ENCODE results near the gene GPER1. TPM values are rescaled to one million over a fixed set of nuclear protein-coding genes. Genes with fewer than 3 reads are reported as not detected.

Gene GPER1
- total RNA-seq, 1 donor from 2014 or later = 26.0 TPM

DNA sequence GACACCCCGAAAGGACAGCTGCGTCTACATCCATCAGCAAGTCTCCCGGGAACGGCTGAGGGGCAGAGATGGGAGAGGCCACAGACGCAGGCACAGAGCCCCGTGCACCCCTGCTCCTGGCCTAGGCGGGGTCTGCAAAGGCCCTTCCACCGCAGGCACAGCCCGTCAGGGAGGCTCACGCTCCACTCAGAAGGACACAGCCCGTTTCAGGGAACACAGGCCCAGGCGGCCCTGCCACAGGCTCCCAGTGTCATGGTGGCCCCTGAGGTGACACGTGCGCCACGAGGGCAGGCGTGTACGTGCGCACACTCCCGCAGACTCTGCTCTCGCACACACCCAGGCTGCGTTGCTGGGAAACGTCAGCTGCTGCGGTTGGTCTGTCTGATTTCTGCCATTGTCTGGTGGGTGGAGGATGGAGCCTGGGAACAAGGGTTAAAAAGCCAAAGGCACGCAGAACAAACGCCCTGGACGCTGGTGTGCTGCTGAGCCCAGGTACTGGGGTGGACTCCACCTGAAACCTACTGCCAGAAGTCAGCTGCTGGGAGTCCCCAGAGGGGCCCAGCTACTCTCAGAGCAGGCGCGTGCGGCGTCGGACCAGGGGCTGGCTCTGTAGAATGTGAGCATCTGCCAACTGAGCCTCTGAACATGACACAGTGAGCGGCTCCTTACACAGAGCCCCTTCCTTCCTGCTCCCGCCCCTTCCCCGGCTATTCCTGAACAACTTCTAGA is 13.1 kb downstream of the GPER1 start:
- Histone ChIP-seq H3K27ac (no peak overlapping the region), H3K4me1 (peaks cover 8% of the 10 kb centered on the region), H3K27me3 (ENCODE audit: low read depth) (no peaks in the 10 kb centered on the region), H3K36me3 (no peaks in the 10 kb centered on the region), H3K4me3 (no peak overlapping the region), H3K9me3 (no peaks in the 10 kb centered on the region)
- DNase-seq = no peak
- ATAC-seq = no peak
- intact Hi-C loops (cut with DNase I) = no loop called here
- TF ChIP-seq, protein P1, sequence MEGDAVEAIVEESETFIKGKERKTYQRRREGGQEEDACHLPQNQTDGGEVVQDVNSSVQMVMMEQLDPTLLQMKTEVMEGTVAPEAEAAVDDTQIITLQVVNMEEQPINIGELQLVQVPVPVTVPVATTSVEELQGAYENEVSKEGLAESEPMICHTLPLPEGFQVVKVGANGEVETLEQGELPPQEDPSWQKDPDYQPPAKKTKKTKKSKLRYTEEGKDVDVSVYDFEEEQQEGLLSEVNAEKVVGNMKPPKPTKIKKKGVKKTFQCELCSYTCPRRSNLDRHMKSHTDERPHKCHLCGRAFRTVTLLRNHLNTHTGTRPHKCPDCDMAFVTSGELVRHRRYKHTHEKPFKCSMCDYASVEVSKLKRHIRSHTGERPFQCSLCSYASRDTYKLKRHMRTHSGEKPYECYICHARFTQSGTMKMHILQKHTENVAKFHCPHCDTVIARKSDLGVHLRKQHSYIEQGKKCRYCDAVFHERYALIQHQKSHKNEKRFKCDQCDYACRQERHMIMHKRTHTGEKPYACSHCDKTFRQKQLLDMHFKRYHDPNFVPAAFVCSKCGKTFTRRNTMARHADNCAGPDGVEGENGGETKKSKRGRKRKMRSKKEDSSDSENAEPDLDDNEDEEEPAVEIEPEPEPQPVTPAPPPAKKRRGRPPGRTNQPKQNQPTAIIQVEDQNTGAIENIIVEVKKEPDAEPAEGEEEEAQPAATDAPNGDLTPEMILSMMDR (IDR thresholded peaks at IDR 0.05) = no peak

DNA sequence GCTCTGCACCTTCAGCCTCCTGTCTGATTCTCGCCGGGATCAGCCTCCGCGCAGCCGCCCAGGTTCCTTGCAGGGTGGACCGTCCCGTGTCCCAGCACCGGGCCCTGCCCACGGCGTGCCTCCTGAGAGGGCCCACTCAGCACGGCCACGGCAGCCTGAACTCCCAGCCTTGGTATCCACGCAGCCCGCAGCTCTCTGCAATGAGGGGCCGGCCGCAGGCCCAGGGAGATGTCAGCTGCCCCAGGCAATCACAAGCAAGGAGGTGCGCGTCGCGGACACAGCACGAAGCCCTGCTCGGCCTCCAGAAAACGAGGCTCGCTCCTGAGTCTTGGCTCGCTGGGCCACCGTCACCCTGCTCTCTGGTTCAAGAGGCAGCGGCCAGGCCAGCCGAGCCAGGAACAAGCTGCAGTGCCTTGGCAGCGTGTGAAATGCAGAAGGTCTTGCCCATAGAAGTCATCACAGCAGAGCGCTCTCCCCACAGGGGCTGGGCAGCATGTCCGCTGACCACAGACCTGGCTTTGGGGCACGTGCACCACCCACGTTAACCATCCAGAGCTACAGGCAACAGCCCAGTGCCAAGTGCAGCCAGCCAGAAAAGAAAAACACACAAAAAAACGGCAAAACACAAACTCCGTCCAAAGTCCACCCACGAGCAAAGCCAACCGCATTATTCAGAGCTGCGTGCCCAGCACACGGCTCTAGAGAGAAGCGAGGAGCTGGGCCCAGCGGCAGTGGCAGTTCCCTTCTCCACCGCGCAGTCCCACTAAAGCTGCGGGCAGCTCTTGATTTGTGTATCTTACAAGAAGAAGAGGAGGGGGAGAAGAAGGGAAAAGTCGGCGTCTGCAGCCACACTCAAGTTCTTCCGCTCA is 13.9 kb downstream of the GPER1 start:
- intact Hi-C loops (cut with DNase I) = no loop called here
- no peak overlapping the region for H3K27ac ChIP-seq
- H3K27me3 ChIP-seq (ENCODE audit: low read depth) = no peaks in the 10 kb centered on the region
- H3K9me3 ChIP-seq = no peaks in the 10 kb centered on the region
- ATAC-seq (no peak), DNase-seq (no peak)
- no peak overlapping the region for H3K4me3 ChIP-seq
- peaks cover under 1% of the 10 kb centered on the region for H3K4me1 ChIP-seq
- H3K36me3 ChIP-seq = no peaks in the 10 kb centered on the region
- TF ChIP-seq, protein P1 (IDR thresholded peaks at IDR 0.05) = no peak

DNA sequence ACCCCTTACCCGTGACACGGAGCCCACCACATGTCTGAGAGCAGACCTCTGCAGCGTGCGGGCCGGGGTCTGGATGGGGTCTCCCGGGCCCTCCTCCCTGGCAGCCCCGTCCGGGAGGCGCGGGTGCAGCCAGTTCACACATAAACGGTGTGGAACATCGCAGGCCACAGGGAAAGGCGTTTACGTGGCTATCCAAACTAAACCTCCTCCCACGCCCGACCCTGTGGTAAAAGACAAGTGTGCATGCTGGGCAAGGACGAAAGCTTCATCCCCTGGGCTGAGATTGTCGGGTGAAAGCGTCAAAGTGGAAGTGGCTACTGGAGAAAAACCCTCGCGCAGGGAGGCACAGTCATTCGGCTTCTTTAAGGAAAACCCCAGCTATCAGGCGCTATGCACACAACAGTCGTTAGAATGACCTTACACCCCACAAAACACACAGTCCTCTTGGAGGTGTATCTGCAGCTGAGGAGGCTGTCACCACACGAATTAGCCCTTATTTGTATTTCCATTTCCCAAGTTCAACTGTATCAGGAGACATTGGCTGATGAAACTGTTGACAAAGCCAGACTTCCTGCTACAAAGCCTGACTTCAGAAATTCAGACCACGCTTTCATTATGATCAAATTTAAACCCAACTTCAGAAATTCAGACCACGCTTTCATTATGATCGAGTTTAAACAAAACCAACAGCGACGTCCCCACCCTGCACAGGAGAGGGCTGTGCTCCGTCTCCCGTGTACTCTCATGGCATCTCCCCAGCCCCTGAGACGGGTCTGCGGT is 15.3 kb downstream of the GPER1 start:
- intact Hi-C loops (cut with DNase I) = no loop called here
- Histone ChIP-seq H3K27ac (no peak overlapping the region), H3K9me3 (no peaks in the 10 kb centered on the region), H3K36me3 (no peaks in the 10 kb centered on the region), H3K4me1 (no peaks in the 10 kb centered on the region), H3K4me3 (no peak overlapping the region), H3K27me3 (ENCODE audit: low read depth) (no peaks in the 10 kb centered on the region)
- no peak for DNase-seq
- TF ChIP-seq, protein P1 (IDR thresholded peaks at IDR 0.05) = no peak
- ATAC-seq = no peak

DNA sequence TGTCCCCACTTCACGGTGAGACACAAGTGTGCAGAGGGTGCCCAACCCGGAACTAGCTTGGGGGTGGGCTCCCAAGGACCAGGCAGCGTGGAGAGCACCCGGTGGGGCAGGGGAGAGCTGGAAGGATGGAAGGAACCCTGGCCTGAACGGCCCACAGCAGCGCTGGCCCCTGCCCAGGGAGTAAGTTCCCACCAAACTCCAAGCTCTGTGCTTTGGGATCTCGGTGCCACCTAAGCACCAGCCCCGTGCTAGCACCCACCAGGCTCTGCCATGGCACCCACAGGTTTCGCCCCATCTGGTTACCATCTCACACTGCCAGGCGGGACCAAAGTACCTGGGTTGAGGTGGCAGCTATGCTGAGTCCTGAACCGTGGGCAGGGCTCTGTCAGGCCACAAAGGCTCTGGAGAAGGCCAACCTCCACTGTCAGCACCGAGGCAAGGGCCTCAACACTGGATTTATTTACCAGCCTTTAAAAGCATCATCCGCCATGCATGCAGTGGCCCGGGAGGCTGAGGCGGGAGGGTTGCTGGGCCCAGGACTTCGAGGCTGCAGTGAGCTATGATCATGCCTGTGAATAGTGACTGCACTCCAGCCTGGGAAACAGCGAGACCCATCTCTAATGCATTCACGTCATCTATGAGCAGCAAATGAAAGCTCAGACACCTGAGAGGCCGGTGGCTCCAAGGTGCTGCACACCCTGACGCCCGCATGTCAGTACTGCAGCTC is 16.0 kb downstream of the GPER1 start:
- no peaks in the 10 kb centered on the region for H3K4me1 ChIP-seq
- no peak overlapping the region for H3K4me3 ChIP-seq
- ATAC-seq = no peak
- H3K27me3 ChIP-seq (ENCODE audit: low read depth) = no peaks in the 10 kb centered on the region
- H3K27ac ChIP-seq = no peak overlapping the region
- TF ChIP-seq, protein P1 (IDR thresholded peaks at IDR 0.05) = no peak
- DNase-seq = peak; percentile 23
- H3K36me3 ChIP-seq = no peaks in the 10 kb centered on the region
- intact Hi-C loops (cut with DNase I) = no loop called here
- no peaks in the 10 kb centered on the region for H3K9me3 ChIP-seq
